ENCODE results near the gene CDK17.
"Not testable (repeated sequence)": the region's sequence is repeated elsewhere in the genome, so short reads cannot be mapped to it uniquely, and the experiment has no call there.

DNA sequence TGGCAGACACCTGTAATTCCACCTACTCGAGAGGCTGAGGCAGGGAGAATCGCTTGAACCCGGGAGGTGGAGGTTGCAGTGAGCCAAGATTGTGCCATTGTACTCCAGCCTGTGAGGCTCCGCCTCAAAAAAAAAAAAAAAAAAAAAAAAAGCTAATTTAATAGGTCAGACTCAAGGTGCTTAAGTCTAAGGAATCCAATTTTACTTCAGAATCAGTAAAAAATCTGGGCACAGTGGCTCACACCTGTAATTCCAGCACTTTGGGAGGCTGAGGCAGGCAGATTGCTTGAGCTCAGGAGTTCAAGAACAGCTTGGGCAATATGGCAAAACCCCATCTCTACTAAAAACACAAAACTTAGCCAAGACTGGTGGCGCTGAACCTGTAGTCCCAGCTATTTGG, 7.0 kb downstream of the CDK17 start:
- TF ChIP-seq, protein P1, sequence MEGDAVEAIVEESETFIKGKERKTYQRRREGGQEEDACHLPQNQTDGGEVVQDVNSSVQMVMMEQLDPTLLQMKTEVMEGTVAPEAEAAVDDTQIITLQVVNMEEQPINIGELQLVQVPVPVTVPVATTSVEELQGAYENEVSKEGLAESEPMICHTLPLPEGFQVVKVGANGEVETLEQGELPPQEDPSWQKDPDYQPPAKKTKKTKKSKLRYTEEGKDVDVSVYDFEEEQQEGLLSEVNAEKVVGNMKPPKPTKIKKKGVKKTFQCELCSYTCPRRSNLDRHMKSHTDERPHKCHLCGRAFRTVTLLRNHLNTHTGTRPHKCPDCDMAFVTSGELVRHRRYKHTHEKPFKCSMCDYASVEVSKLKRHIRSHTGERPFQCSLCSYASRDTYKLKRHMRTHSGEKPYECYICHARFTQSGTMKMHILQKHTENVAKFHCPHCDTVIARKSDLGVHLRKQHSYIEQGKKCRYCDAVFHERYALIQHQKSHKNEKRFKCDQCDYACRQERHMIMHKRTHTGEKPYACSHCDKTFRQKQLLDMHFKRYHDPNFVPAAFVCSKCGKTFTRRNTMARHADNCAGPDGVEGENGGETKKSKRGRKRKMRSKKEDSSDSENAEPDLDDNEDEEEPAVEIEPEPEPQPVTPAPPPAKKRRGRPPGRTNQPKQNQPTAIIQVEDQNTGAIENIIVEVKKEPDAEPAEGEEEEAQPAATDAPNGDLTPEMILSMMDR (IDR thresholded peaks at IDR 0.05; ENCODE audit: control extremely low read depth in 1 of 3, insufficient read depth in 1 of 3, low read depth in 1 of 3, low read length in 3 of 3) = not testable (repeated sequence)
- TF ChIP-seq CHD1 (IDR thresholded peaks at IDR 0.05; ENCODE audit: low read depth, low read length); JUN (IDR thresholded peaks at IDR 0.05; ENCODE audit: low read depth, low read length); POLR2A (IDR thresholded peaks at IDR 0.05; ENCODE audit: control extremely low read depth in 1 of 2, low read depth in 2 of 2, low read length in 2 of 2); EZH2 (IDR thresholded peaks at IDR 0.05; ENCODE audit: low read depth, low read length, severe bottlenecking); CHD2 (IDR thresholded peaks at IDR 0.05; ENCODE audit: low read length); SIN3A (conservative IDR thresholded peaks at IDR 0.05 in 1 of 2, IDR thresholded peaks at IDR 0.05 in 1 of 2; ENCODE audit: low read depth in 1 of 2, low read length in 2 of 2); YY1 (IDR thresholded peaks at IDR 0.05; ENCODE audit: low read depth, low read length); POU5F1 (IDR thresholded peaks at IDR 0.05; ENCODE audit: low read depth, low read length); BRCA1 (IDR thresholded peaks at IDR 0.05; ENCODE audit: low read depth, low read length); GTF2F1 (IDR thresholded peaks at IDR 0.05; ENCODE audit: borderline replicate concordance, low read depth, low read length): not testable (repeated sequence)
- TF ChIP-seq, protein P2, sequence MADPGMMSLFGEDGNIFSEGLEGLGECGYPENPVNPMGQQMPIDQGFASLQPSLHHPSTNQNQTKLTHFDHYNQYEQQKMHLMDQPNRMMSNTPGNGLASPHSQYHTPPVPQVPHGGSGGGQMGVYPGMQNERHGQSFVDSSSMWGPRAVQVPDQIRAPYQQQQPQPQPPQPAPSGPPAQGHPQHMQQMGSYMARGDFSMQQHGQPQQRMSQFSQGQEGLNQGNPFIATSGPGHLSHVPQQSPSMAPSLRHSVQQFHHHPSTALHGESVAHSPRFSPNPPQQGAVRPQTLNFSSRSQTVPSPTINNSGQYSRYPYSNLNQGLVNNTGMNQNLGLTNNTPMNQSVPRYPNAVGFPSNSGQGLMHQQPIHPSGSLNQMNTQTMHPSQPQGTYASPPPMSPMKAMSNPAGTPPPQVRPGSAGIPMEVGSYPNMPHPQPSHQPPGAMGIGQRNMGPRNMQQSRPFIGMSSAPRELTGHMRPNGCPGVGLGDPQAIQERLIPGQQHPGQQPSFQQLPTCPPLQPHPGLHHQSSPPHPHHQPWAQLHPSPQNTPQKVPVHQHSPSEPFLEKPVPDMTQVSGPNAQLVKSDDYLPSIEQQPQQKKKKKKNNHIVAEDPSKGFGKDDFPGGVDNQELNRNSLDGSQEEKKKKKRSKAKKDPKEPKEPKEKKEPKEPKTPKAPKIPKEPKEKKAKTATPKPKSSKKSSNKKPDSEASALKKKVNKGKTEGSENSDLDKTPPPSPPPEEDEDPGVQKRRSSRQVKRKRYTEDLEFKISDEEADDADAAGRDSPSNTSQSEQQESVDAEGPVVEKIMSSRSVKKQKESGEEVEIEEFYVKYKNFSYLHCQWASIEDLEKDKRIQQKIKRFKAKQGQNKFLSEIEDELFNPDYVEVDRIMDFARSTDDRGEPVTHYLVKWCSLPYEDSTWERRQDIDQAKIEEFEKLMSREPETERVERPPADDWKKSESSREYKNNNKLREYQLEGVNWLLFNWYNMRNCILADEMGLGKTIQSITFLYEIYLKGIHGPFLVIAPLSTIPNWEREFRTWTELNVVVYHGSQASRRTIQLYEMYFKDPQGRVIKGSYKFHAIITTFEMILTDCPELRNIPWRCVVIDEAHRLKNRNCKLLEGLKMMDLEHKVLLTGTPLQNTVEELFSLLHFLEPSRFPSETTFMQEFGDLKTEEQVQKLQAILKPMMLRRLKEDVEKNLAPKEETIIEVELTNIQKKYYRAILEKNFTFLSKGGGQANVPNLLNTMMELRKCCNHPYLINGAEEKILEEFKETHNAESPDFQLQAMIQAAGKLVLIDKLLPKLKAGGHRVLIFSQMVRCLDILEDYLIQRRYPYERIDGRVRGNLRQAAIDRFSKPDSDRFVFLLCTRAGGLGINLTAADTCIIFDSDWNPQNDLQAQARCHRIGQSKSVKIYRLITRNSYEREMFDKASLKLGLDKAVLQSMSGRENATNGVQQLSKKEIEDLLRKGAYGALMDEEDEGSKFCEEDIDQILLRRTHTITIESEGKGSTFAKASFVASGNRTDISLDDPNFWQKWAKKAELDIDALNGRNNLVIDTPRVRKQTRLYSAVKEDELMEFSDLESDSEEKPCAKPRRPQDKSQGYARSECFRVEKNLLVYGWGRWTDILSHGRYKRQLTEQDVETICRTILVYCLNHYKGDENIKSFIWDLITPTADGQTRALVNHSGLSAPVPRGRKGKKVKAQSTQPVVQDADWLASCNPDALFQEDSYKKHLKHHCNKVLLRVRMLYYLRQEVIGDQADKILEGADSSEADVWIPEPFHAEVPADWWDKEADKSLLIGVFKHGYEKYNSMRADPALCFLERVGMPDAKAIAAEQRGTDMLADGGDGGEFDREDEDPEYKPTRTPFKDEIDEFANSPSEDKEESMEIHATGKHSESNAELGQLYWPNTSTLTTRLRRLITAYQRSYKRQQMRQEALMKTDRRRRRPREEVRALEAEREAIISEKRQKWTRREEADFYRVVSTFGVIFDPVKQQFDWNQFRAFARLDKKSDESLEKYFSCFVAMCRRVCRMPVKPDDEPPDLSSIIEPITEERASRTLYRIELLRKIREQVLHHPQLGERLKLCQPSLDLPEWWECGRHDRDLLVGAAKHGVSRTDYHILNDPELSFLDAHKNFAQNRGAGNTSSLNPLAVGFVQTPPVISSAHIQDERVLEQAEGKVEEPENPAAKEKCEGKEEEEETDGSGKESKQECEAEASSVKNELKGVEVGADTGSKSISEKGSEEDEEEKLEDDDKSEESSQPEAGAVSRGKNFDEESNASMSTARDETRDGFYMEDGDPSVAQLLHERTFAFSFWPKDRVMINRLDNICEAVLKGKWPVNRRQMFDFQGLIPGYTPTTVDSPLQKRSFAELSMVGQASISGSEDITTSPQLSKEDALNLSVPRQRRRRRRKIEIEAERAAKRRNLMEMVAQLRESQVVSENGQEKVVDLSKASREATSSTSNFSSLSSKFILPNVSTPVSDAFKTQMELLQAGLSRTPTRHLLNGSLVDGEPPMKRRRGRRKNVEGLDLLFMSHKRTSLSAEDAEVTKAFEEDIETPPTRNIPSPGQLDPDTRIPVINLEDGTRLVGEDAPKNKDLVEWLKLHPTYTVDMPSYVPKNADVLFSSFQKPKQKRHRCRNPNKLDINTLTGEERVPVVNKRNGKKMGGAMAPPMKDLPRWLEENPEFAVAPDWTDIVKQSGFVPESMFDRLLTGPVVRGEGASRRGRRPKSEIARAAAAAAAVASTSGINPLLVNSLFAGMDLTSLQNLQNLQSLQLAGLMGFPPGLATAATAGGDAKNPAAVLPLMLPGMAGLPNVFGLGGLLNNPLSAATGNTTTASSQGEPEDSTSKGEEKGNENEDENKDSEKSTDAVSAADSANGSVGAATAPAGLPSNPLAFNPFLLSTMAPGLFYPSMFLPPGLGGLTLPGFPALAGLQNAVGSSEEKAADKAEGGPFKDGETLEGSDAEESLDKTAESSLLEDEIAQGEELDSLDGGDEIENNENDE (IDR thresholded peaks at IDR 0.05; ENCODE audit: insufficient replicate concordance, low read length) = not testable (repeated sequence)
- TF ChIP-seq, protein P3, sequence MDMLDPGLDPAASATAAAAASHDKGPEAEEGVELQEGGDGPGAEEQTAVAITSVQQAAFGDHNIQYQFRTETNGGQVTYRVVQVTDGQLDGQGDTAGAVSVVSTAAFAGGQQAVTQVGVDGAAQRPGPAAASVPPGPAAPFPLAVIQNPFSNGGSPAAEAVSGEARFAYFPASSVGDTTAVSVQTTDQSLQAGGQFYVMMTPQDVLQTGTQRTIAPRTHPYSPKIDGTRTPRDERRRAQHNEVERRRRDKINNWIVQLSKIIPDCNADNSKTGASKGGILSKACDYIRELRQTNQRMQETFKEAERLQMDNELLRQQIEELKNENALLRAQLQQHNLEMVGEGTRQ (IDR thresholded peaks at IDR 0.05; ENCODE audit: low read length) = not testable (repeated sequence)
